ENCODE measurements around the gene CDKN2B.

CDKN2B gene

DNA sequence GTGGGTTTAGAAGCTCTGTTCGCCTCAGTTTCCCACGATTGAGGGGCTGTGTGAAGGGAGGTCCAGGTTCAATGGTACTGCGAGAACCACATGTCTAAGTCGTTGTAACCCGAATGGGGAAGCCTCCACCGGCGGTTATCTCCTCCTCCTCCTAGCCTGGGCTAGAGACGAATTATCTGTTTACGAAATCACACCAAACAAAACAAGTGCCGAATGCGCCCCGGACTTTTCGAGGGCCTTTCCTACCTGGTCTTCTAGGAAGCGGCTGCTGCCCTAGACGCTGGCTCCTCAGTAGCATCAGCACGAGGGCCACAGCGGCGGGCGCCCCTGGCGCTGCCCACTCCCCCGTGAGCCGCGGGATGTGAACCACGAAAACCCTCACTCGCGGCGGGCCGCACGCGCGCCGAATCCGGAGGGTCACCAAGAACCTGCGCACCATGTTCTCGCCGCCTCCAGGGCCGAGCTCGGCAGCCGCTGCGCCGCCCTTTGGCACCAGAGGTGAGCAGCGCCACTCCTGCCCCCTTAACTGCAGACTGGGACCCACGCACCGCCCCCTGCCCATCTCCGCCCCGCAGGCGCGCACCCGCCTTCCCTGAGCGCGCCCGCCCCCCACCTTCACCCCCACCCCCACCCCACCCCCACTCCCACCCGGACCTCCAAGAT is 15.1 kb downstream of the CDKN2B start, which contains the start of gene CDKN2A:
Gene CDKN2A, minus strand, starts transcription at position 500 of the 663 bp plus-strand sequence.
- Mint-ChIP-seq H3K36me3 (ENCODE audit: low read depth) (no peaks in the 10 kb centered on the region), H3K27ac (no peak within 1 kb of the TSS), H3K27me3 (ENCODE audit: low read depth) (peaks cover 90% of the 10 kb centered on the region), H3K9me3 (no peaks in the 10 kb centered on the region), H3K4me3 (peak within 1 kb of the TSS; percentile 79 to 91 (median 85)), H3K4me1 (peaks cover 10% of the 10 kb centered on the region)
- TF ChIP-seq, protein P1, sequence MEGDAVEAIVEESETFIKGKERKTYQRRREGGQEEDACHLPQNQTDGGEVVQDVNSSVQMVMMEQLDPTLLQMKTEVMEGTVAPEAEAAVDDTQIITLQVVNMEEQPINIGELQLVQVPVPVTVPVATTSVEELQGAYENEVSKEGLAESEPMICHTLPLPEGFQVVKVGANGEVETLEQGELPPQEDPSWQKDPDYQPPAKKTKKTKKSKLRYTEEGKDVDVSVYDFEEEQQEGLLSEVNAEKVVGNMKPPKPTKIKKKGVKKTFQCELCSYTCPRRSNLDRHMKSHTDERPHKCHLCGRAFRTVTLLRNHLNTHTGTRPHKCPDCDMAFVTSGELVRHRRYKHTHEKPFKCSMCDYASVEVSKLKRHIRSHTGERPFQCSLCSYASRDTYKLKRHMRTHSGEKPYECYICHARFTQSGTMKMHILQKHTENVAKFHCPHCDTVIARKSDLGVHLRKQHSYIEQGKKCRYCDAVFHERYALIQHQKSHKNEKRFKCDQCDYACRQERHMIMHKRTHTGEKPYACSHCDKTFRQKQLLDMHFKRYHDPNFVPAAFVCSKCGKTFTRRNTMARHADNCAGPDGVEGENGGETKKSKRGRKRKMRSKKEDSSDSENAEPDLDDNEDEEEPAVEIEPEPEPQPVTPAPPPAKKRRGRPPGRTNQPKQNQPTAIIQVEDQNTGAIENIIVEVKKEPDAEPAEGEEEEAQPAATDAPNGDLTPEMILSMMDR (IDR thresholded peaks at IDR 0.05; ENCODE audit: unreplicated experiment in 3 of 3), result no peak

DNA sequence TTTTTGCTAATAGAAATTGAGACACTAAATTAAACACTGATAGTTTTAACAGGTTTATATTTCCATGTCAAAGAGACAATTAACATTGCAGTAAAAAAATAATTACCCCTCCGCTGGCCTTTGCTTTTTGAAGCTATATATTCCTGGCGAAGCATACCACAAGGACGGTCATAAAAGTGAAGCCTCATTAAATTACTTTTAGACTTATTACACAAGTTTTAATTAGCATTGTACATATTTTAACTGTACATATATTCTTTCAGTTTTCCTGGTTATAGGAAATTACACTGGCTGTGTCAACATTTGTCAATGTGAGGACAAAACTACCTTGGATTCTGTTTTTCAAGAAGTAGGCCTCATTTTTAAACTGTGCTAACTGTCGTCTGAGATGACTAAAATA is 16.1 kb downstream of the CDKN2B start:
- Mint-ChIP-seq H3K27me3 (ENCODE audit: low read depth) (peaks cover 90% of the 10 kb centered on the region), H3K36me3 (ENCODE audit: low read depth) (no peaks in the 10 kb centered on the region), H3K27ac (no peak overlapping the region), H3K9me3 (no peaks in the 10 kb centered on the region), H3K4me3 (peak overlapping the region; percentile 67 to 79 (median 78)), H3K4me1 (peaks cover 10% of the 10 kb centered on the region)
- TF ChIP-seq, protein P1 (IDR thresholded peaks at IDR 0.05; ENCODE audit: unreplicated experiment in 3 of 3), result no peak

DNA sequence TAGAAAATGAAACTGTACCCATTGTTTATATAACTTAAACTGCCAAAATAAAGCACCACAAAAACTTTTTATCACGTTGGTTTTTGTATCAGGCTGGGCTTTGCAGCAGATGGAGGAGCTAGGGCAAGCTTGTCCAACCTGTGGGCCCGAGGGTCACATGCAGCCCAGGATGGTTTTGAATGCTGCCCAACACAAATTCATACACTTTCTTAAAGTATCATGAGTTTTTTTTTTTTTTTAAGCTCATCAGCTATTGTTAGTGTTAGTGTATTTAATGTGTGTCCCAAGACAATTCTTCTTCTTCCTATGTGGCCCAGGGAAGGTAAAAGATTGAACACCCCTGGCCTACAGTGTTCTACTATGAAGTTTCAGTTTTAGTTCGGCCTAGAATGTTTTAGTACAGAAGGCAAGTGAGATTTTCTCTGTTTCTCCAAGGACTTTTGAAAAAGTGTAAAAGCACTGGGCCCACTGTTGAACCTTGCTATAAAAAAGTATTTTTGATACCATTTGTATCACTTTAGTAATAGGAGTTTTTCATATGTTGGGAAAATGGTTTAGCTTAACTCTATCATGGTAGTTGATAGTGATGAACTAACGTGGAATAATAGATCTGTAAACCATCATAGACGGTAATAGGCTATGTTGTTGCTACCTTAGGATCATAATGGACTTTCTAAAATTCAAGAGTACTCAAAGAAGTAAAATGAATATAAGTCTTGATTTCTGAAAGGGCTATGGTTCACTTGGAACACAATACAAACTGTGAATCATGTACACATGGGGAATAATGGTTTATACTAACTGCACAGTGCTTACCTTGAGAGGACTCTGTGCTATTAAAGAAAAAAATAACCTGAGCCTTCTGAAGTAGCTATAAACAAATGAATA is 17.8 kb downstream of the CDKN2B start:
- Mint-ChIP-seq H3K9me3 (no peaks in the 10 kb centered on the region), H3K36me3 (ENCODE audit: low read depth) (no peaks in the 10 kb centered on the region), H3K4me3 (no peak overlapping the region), H3K4me1 (peaks cover 8% of the 10 kb centered on the region), H3K27me3 (ENCODE audit: low read depth) (peaks cover 89% of the 10 kb centered on the region), H3K27ac (no peak overlapping the region)
- TF ChIP-seq, protein P1 (IDR thresholded peaks at IDR 0.05; ENCODE audit: unreplicated experiment in 3 of 3), result no peak

DNA sequence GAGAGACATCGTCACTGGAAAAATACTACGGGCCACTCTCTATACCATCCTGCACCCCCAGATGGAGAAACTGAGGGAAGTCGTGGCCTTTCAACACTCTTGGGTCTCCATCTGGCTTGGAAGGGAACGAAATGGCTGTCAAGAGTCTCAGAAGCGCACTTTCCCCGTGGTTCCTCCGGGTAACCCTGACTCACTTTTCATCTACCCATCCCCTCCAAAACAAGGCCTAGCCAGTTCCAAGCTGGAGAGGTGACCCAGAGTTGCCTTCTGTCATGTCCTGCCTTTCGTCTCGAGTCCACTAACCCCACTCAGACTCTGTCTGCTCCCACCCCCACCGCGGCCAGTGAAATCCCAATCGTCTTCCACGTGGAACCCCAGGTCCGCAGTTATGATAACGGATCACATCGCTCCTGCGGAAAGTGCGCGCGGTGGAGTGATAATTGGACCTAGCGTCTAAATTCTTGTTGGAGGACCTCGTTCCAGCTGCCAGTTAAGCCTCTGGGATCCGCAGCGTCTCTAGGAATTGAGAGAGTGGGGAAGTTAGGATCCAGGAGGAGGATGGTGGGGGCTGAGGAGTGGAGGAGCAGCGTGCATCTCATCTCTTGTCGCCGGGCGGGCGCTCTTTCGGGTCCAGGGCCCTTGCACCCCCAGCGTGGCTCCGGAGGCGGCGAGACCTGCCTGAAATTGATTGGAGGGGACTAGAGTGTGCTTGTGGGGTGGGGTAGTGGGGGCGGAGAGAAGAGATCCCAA is 19.5 kb downstream of the CDKN2B start:
- H3K4me3 Mint-ChIP-seq, result no peak overlapping the region
- H3K27ac Mint-ChIP-seq, result no peak overlapping the region
- H3K4me1 Mint-ChIP-seq, result peaks cover under 1% of the 10 kb centered on the region
- no peaks in the 10 kb centered on the region for H3K36me3 Mint-ChIP-seq (ENCODE audit: low read depth)
- H3K27me3 Mint-ChIP-seq (ENCODE audit: low read depth), result peaks cover 89% of the 10 kb centered on the region
- no peaks in the 10 kb centered on the region for H3K9me3 Mint-ChIP-seq
- TF ChIP-seq, protein P1 (IDR thresholded peaks at IDR 0.05; ENCODE audit: unreplicated experiment in 3 of 3), result no peak

DNA sequence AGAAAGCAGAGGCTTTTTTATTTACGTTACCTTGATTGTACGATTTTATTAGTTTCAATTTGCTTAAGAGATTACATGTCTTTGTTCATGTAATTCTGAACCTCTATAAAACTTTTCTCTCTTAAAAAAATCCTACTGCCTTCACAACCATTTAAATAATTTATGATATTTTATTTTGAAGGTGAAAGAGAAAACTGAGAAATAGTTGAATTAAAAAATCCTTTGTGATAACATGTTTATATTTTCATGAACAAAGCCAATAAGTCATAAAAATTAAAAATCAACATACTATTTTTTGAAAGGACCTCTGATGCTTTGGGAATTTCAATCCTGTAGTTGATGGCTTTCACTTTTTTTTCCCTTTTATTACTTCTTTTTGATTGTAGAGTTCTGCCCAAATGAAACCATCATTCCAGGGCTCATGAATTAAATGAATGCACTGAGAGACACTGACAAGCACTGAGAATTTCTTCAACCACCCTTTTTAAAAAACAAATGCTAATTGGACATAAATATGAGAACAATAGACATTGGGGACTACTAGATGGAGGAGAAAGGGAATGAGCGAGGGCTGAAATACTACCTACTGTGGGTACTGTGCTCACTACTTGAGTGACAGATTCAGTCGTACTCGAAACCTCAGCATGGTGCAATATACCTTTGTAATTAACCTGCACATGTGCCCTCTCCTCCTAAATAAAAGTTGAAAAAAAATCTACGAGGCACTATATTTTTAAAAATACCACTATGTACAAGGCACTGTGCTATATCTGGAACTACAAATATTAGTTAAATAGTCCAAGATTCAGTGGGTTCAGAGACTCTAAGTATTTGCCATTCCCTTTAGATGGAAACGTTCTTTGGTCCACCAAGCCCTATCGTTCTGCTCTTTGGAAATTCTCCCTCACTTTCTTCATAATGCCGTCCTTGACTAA is 20.8 kb downstream of the CDKN2B start:
- Mint-ChIP-seq H3K4me1 (no peaks in the 10 kb centered on the region), H3K4me3 (no peak overlapping the region), H3K27ac (no peak overlapping the region), H3K9me3 (no peaks in the 10 kb centered on the region), H3K36me3 (ENCODE audit: low read depth) (no peaks in the 10 kb centered on the region), H3K27me3 (ENCODE audit: low read depth) (peaks cover 91% of the 10 kb centered on the region)
- TF ChIP-seq, protein P1 (IDR thresholded peaks at IDR 0.05; ENCODE audit: unreplicated experiment in 3 of 3), result no peak

Measured in nephron (organoid).